Measurements from ENCODE around the gene FILIP1.

Gene FILIP1

GRCh38 chr6:75493400-75494064, at the start of gene FILIP1:
Gene FILIP1 (minus strand): TSS chr6:75493800. CDS start chr6:75414972, 78,828 bp downstream.
- FAIRE-seq: no peak

- FAIRE-seq: no peak
Measured at GRCh38 chr6:75543311-75543710, 49.7 kb upstream of the FILIP1 start.

- FAIRE-seq: no peak
Measured at GRCh38 chr6:75539136-75539535, 45.5 kb upstream of the FILIP1 start.

- no peak for FAIRE-seq
Measured at GRCh38 chr6:75532521-75532920, 38.9 kb upstream of the FILIP1 start.

- FAIRE-seq: no peak
Measured at GRCh38 chr6:75531174-75531573, 37.6 kb upstream of the FILIP1 start.

- no peak for FAIRE-seq
Measured at GRCh38 chr6:75530696-75531095, 37.1 kb upstream of the FILIP1 start.

GRCh38 chr6:75528423-75528822, 34.8 kb upstream of the FILIP1 start:
- no peak for FAIRE-seq

GRCh38 chr6:75526502-75527127, 33.0 kb upstream of the FILIP1 start:
- peak; percentile 96 for FAIRE-seq

GRCh38 chr6:75525682-75526081, 32.1 kb upstream of the FILIP1 start:
- no peak for FAIRE-seq

GRCh38 chr6:75524322-75524972, 30.8 kb upstream of the FILIP1 start:
- no peak for FAIRE-seq

- FAIRE-seq: no peak
Measured at GRCh38 chr6:75516757-75517156, 23.2 kb upstream of the FILIP1 start.

GRCh38 chr6:75512591-75512990, 19.0 kb upstream of the FILIP1 start:
- no peak for FAIRE-seq

GRCh38 chr6:75505424-75505823, 11.8 kb upstream of the FILIP1 start:
- FAIRE-seq: no peak

GRCh38 chr6:75504465-75505222, 11.0 kb upstream of the FILIP1 start:
- no peak for FAIRE-seq

GRCh38 chr6:75503291-75503690, 9.7 kb upstream of the FILIP1 start:
- no peak for FAIRE-seq

- FAIRE-seq: no peak
Measured at GRCh38 chr6:75502884-75503283, 9.3 kb upstream of the FILIP1 start.

GRCh38 chr6:75501756-75502155, 8.2 kb upstream of the FILIP1 start:
- FAIRE-seq: no peak

GRCh38 chr6:75499640-75500039, 6.0 kb upstream of the FILIP1 start:
- no peak for FAIRE-seq

GRCh38 chr6:75498862-75499261, 5.3 kb upstream of the FILIP1 start:
- no peak for FAIRE-seq

GRCh38 chr6:75497994-75498393, 4.4 kb upstream of the FILIP1 start:
- FAIRE-seq: no peak

GRCh38 chr6:75495011-75495410, 1.4 kb upstream of the FILIP1 start:
- no peak for FAIRE-seq

- no peak for FAIRE-seq
Measured at GRCh38 chr6:75494290-75494689, 690 bp upstream of the FILIP1 start.

- FAIRE-seq: no peak
Measured at GRCh38 chr6:75492386-75493153, 1.0 kb downstream of the FILIP1 start.
